ENCODE data around the gene CLMN. TPM values are rescaled to one million over a fixed set of nuclear protein-coding genes. Genes with fewer than 3 reads are reported as not detected.

CLMN gene
- total and polyA plus RNA-seq, 2 of the 8 experiments (the other 6 are each of a cell fraction or from before 2014, with no cell fraction given), result 1.6 to 8.2 TPM

- CTCF ChIA-PET (ENCODE audit: partially characterized antibody), result no interaction called here
Observed at GRCh38 chr14:95314609-95315008, 5.1 kb downstream of the CLMN start.

More at GRCh38 chr14:95314609-95315008, 5.1 kb downstream of the CLMN start:
- no peaks in the 10 kb centered on the region for H3K79me2 ChIP-seq (ENCODE audit: control insufficient read depth in 1 of 2, insufficient read depth in 2 of 2, low read length in 2 of 2)
- no peak overlapping the region for H4K91ac ChIP-seq (replicated peaks; ENCODE audit: insufficient read length, low read length)
- WGBS, 2 experiments (ENCODE audit: extremely low coverage in 1 of 2, insufficient coverage in 1 of 2, insufficient read length in 1 of 2, insufficient replicate concordance in 2 of 2, low coverage in 1 of 2, low lambda C conversion rate in 2 of 2, missing lambda C conversion rate in 1 of 2), result 87% methylated on average over 6 of the region's 6 CpGs; no CpG with 5 or more reads in 1 of the 2 experiments
- peaks cover 3% of the 10 kb centered on the region; the same call in 1 of the 2 replicates for H3K79me1 ChIP-seq (ENCODE audit: low read depth, low read length)
- H3K23me2 ChIP-seq (ENCODE audit: low read depth, low read length), result peaks cover 7% of the 10 kb centered on the region; the same call in 1 of the 2 replicates
- no peak overlapping the region for H2BK12ac ChIP-seq (ENCODE audit: low read depth, low read length)
- H3K4me3 ChIP-seq (ENCODE audit: extremely low read depth in 1 of 4, insufficient read depth in 2 of 4, low read depth in 3 of 4, low read length in 4 of 4), result no peak overlapping the region
- H2AFZ ChIP-seq (ENCODE audit: low read length), result no peak overlapping the region
- H3K27me3 ChIP-seq (replicated peaks in 1 of 4; ENCODE audit: control insufficient read depth in 3 of 4, extremely low read depth in 1 of 4, insufficient read depth in 3 of 4, low read length in 3 of 4), result peaks cover 0 to 12% (median 11%) of the 10 kb centered on the region in 4 experiments; a peak in 5 of 7 replicates
- FAIRE-seq, result no peak
- peaks cover 0 to 6% (median 0%) of the 10 kb centered on the region in 4 experiments; a peak in 2 of 7 replicates for H3K4me1 ChIP-seq (replicated peaks in 1 of 4; ENCODE audit: control insufficient read depth in 3 of 4, insufficient read depth in 4 of 4, low read length in 3 of 4)
- H3K9ac ChIP-seq (replicated peaks in 1 of 4; ENCODE audit: extremely low read depth in 1 of 4, low read depth in 3 of 4, low read length in 3 of 4), result no peak overlapping the region
- no peak overlapping the region for H2BK15ac ChIP-seq (ENCODE audit: low read length)
- no peak overlapping the region for H3K27ac ChIP-seq (ENCODE audit: low read depth, low read length)
- H3K4ac ChIP-seq (replicated peaks; ENCODE audit: insufficient read length, low read depth, low read length), result no peak overlapping the region
- no peak overlapping the region for H2BK120ac ChIP-seq (replicated peaks; ENCODE audit: low read depth, low read length)
- H3K23ac ChIP-seq (ENCODE audit: insufficient read length), result no peak overlapping the region
- no peaks in the 10 kb centered on the region for H3K36me3 ChIP-seq (ENCODE audit: control insufficient read depth in 2 of 4, insufficient read depth in 4 of 4, low read length in 3 of 4)
- no peaks in the 10 kb centered on the region for H3K9me3 ChIP-seq (ENCODE audit: insufficient read depth in 2 of 2, low read depth in 1 of 2, low read length in 1 of 2)
- no peak overlapping the region for H3K4me2 ChIP-seq (ENCODE audit: insufficient read depth in 1 of 2, low read depth in 2 of 2, low read length in 2 of 2)
- no peak overlapping the region for H2BK5ac ChIP-seq (ENCODE audit: low read depth, low read length)
- H3K14ac ChIP-seq (ENCODE audit: insufficient read length), result no peak overlapping the region
- DNase-seq (ENCODE audit: low read depth in 1 of 2, low spot score in 2 of 2), result no peak
- POLR2A ChIA-PET (ENCODE audit: partially characterized antibody), result interaction anchor here (1.1 kb wide), 1 partner anchor 9 kb away, joined by 4 read pairs; no protein-coding TSS in a partner anchor
- TF ChIP-seq, protein P1, sequence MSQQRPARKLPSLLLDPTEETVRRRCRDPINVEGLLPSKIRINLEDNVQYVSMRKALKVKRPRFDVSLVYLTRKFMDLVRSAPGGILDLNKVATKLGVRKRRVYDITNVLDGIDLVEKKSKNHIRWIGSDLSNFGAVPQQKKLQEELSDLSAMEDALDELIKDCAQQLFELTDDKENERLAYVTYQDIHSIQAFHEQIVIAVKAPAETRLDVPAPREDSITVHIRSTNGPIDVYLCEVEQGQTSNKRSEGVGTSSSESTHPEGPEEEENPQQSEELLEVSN (IDR thresholded peaks at IDR 0.05), result no peak
- TF ChIP-seq TAF1 (IDR thresholded peaks at IDR 0.05; ENCODE audit: low read depth, low read length), result no peak
- no peak for TF ChIP-seq POU5F1 (IDR thresholded peaks at IDR 0.05; ENCODE audit: low read depth, low read length)
- TF ChIP-seq RFX5 (IDR thresholded peaks at IDR 0.05; ENCODE audit: borderline replicate concordance, low read depth, low read length), result no peak
- TF ChIP-seq ZNF274 (IDR thresholded peaks at IDR 0.05; ENCODE audit: borderline replicate concordance, extremely low read depth, low read length), result no peak
- TF ChIP-seq, protein P2, sequence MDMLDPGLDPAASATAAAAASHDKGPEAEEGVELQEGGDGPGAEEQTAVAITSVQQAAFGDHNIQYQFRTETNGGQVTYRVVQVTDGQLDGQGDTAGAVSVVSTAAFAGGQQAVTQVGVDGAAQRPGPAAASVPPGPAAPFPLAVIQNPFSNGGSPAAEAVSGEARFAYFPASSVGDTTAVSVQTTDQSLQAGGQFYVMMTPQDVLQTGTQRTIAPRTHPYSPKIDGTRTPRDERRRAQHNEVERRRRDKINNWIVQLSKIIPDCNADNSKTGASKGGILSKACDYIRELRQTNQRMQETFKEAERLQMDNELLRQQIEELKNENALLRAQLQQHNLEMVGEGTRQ (IDR thresholded peaks at IDR 0.05; ENCODE audit: low read length), result no peak
- TF ChIP-seq SIX5 (IDR thresholded peaks at IDR 0.05; ENCODE audit: low read depth, low read length), result no peak
- TF ChIP-seq EP300 (IDR thresholded peaks at IDR 0.05; ENCODE audit: borderline replicate concordance in 1 of 2, low read depth in 2 of 2, low read length in 2 of 2), result no peak
- no peak for TF ChIP-seq ASH2L (IDR thresholded peaks at IDR 0.05; ENCODE audit: low read length)
- TF ChIP-seq GABPA (IDR thresholded peaks at IDR 0.05; ENCODE audit: borderline replicate concordance, insufficient read depth, low read length), result no peak
- no peak for TF ChIP-seq CBX5 (IDR thresholded peaks at IDR 0.05; ENCODE audit: low read depth, low read length)
- H4K5ac ChIP-seq (ENCODE audit: insufficient read length, low read depth, low read length), result no peak overlapping the region
- no peak overlapping the region for H2AK5ac ChIP-seq (ENCODE audit: low read depth, low read length)
- no peak overlapping the region for H2BK20ac ChIP-seq (ENCODE audit: low read length)
- H3K56ac ChIP-seq (replicated peaks; ENCODE audit: insufficient read length, low read depth, low read length), result no peak overlapping the region
- no peak overlapping the region for H4K8ac ChIP-seq (ENCODE audit: extremely low read depth, insufficient read depth, low read length)
- peaks cover 0 to 4% of the 10 kb centered on the region in 2 experiments for H4K20me1 ChIP-seq (replicated peaks in 1 of 2; ENCODE audit: control insufficient read depth in 1 of 2, insufficient read depth in 2 of 2, low read length in 2 of 2)
- H3K18ac ChIP-seq (ENCODE audit: extremely low read depth, low read length), result no peak overlapping the region

All from H1 (cell line).